ENCODE data around the gene DMXL2. TPM values are rescaled to one million over a fixed set of nuclear protein-coding genes. Genes with fewer than 3 reads are reported as not detected.

The DMXL2 gene
- total and polyA plus RNA-seq, 9 of the 15 experiments (the other 6 are each of a cell fraction or from before 2014, with no cell fraction given), result 9.3 to 57.7 (median 30.7) TPM

- TF ChIP-seq AFF4 (CRISPR knock-in tag; IDR thresholded peaks at IDR 0.05) (no peak), MCM3 (IDR thresholded peaks at IDR 0.05) (no peak), ETV6 (IDR thresholded peaks at IDR 0.05; ENCODE audit: borderline replicate concordance in 1 of 2, low read depth in 2 of 2, low read length in 1 of 2) (no peak), ETV6 (CRISPR knock-in tag; IDR thresholded peaks at IDR 0.05; ENCODE audit: borderline replicate concordance) (no peak), ELK1 (CRISPR knock-in tag; IDR thresholded peaks at IDR 0.05) (no peak), REST (IDR thresholded peaks at IDR 0.05; ENCODE audit: borderline replicate concordance) (no peak), REST (CRISPR knock-in tag; IDR thresholded peaks at IDR 0.05; ENCODE audit: low read depth) (no peak), ZNF766 (CRISPR knock-in tag; conservative IDR thresholded peaks at IDR 0.05) (peak; percentile 93), MYNN (IDR thresholded peaks at IDR 0.05) (no peak), MYNN (CRISPR knock-in tag; IDR thresholded peaks at IDR 0.05) (no peak), ATF4 (CRISPR knock-in tag; IDR thresholded peaks at IDR 0.05) (peak; percentile 49; the same call in 1 of the 2 replicates), PCBP1 (IDR thresholded peaks at IDR 0.05; ENCODE audit: low read depth, low read length, poor library complexity, severe bottlenecking) (no peak), NR4A1 (CRISPR knock-in tag; IDR thresholded peaks at IDR 0.05) (peak; percentile 23; the same call in 1 of the 2 replicates), NR4A1 (tag; IDR thresholded peaks at IDR 0.05) (peak; percentile 91), ZFP30 (CRISPR knock-in tag; IDR thresholded peaks at IDR 0.05; ENCODE audit: borderline replicate concordance) (no peak)
Observed at GRCh38 chr15:51634591-51635198, 12.1 kb upstream of the DMXL2 start (continued).
